ENCODE measurements around the gene NDUFB3.

DNA sequence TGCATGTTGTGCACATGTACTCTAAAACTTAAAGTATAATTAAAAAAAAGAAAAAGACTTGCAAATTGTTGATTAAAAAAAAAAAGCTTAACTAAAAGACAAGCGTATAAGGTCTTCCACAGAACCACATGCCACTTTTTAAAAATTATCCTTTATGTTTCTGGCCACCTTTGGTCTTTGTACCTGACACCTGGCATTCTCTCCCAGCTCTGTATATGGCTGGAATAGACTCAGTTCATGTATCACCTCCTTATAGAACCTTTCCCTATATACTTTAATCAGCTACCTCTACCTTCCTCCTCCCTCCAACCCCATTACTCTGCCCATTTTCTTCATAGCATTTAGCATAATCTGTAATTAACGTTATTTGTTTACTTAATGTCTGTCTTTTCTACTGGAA is 32.9 kb upstream of the NDUFB3 start:
- TF ChIP-seq, protein P1, sequence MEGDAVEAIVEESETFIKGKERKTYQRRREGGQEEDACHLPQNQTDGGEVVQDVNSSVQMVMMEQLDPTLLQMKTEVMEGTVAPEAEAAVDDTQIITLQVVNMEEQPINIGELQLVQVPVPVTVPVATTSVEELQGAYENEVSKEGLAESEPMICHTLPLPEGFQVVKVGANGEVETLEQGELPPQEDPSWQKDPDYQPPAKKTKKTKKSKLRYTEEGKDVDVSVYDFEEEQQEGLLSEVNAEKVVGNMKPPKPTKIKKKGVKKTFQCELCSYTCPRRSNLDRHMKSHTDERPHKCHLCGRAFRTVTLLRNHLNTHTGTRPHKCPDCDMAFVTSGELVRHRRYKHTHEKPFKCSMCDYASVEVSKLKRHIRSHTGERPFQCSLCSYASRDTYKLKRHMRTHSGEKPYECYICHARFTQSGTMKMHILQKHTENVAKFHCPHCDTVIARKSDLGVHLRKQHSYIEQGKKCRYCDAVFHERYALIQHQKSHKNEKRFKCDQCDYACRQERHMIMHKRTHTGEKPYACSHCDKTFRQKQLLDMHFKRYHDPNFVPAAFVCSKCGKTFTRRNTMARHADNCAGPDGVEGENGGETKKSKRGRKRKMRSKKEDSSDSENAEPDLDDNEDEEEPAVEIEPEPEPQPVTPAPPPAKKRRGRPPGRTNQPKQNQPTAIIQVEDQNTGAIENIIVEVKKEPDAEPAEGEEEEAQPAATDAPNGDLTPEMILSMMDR (IDR thresholded peaks at IDR 0.05): no peak
- TF ChIP-seq POLR2A (IDR thresholded peaks at IDR 0.05) (no peak), EP300 (IDR thresholded peaks at IDR 0.05) (no peak), POLR2AphosphoS5 (IDR thresholded peaks at IDR 0.05) (no peak)

Measured in gastroesophageal sphincter (tissue), 3 donors.